Glutamatergic neuron (in vitro differentiated cells): ENCODE measurements around the gene MARS1. TPM values are rescaled to one million over a fixed set of nuclear protein-coding genes. Genes with fewer than 3 reads are reported as not detected.

Source experiments
- DNase-seq: peaks from one replicate; pipeline ENCODE4 v3.0.0; 2022
- H3K27ac Mint-ChIP-seq: one replicate; pipeline ENCODE4 v1.8.0; 2020; ENCODE audit warnings: mild to moderate bottlenecking, mixed read lengths, inconsistent platforms; ENCODE audit not compliant: unreplicated experiment
- H3K27me3 Mint-ChIP-seq: one replicate; pipeline ENCODE4 v1.8.0; 2020; ENCODE audit warnings: mild to moderate bottlenecking, moderate library complexity, mixed read lengths, inconsistent platforms; ENCODE audit not compliant: unreplicated experiment
- H3K36me3 Mint-ChIP-seq: one replicate; pipeline ENCODE4 v1.8.0; 2020; ENCODE audit warnings: mild to moderate bottlenecking, mixed read lengths, inconsistent platforms; ENCODE audit not compliant: unreplicated experiment
- H3K4me1 Mint-ChIP-seq: one replicate; pipeline ENCODE4 v1.8.0; 2020; ENCODE audit warnings: mild to moderate bottlenecking, low read depth, mixed read lengths, inconsistent platforms; ENCODE audit not compliant: unreplicated experiment
- H3K4me3 Mint-ChIP-seq: one replicate; pipeline ENCODE4 v1.8.0; 2020; ENCODE audit warnings: mild to moderate bottlenecking, mixed read lengths, inconsistent platforms; ENCODE audit not compliant: unreplicated experiment
- H3K9me3 Mint-ChIP-seq: one replicate; pipeline ENCODE4 v1.8.0; 2020; ENCODE audit warnings: mild to moderate bottlenecking, moderate library complexity, mixed read lengths, inconsistent platforms; ENCODE audit not compliant: unreplicated experiment
- CTCF ChIP-seq: fragments of 200-600 bp; sonication (generic); IDR thresholded peaks from one replicate; pipeline ENCODE4 v1.5.0; 2021; ENCODE audit not compliant: partially characterized antibody, unreplicated experiment
- total RNA-seq: library from RNA; stranded (reverse); fragmentation: NEBNext Ultra II Directional; extraction: Animal tissue kit (Norgen Biotek cat#: 25700); gene quantifications from one replicate; pipeline ENCODE4 v1.2.1, GENCODE V29; 2021; ENCODE audit not compliant: unreplicated experiment

Gene MARS1
- total RNA-seq, 1 donor from 2014 or later: 870 TPM

- Mint-ChIP-seq H3K36me3 (peaks cover 9% of the 10 kb centered on the region), H3K9me3 (peaks cover 13% of the 10 kb centered on the region), H3K27me3 (peaks cover 13% of the 10 kb centered on the region), H3K4me3 (peak within 1 kb of the TSS; percentile 89), H3K4me1 (peaks cover 36% of the 10 kb centered on the region), H3K27ac (peak within 1 kb of the TSS; percentile 97)
- DNase-seq: peak; percentile 82
- no peak for TF ChIP-seq CTCF
Observed at GRCh38 chr12:57454566-57455373, 33.1 kb upstream of the MARS1 start, which contains the start of gene INHBE. TSS of gene INHBE (plus strand) at chr12:57455307. CDS start at chr12:57455537, 230 bp downstream.

- Mint-ChIP-seq H3K27ac (peak overlapping the region; percentile 97), H3K27me3 (peaks cover 18% of the 10 kb centered on the region), H3K4me1 (peaks cover 39% of the 10 kb centered on the region), H3K4me3 (peak overlapping the region; percentile 89), H3K9me3 (peaks cover 13% of the 10 kb centered on the region), H3K36me3 (peaks cover 6% of the 10 kb centered on the region)
- no peak for DNase-seq
- no peak for TF ChIP-seq CTCF
Observed at GRCh38 chr12:57455374-57456144, 32.3 kb upstream of the MARS1 start.

- H3K4me3 Mint-ChIP-seq: peak overlapping the region; percentile 89
- H3K9me3 Mint-ChIP-seq: peaks cover 15% of the 10 kb centered on the region
- peaks cover 17% of the 10 kb centered on the region for H3K27me3 Mint-ChIP-seq
- no peaks in the 10 kb centered on the region for H3K36me3 Mint-ChIP-seq
- H3K4me1 Mint-ChIP-seq: peaks cover 39% of the 10 kb centered on the region
- peak; percentile 65 for TF ChIP-seq CTCF
- H3K27ac Mint-ChIP-seq: peak overlapping the region; percentile 97
- DNase-seq: peak; percentile 58
Observed at GRCh38 chr12:57456145-57456700, 31.6 kb upstream of the MARS1 start.

GRCh38 chr12:57456737-57457490, 31.0 kb upstream of the MARS1 start:
- Mint-ChIP-seq H3K27ac (peak overlapping the region; percentile 54), H3K9me3 (peaks cover 15% of the 10 kb centered on the region), H3K27me3 (peaks cover 16% of the 10 kb centered on the region), H3K36me3 (no peaks in the 10 kb centered on the region), H3K4me3 (peak overlapping the region; percentile 89), H3K4me1 (peaks cover 36% of the 10 kb centered on the region)
- no peak for DNase-seq
- no peak for TF ChIP-seq CTCF
